GM15510 (cell line): ENCODE results near the gene HS6ST3.

Experiments used
- POLR2A ChIP-seq: IDR thresholded peaks from 3 replicates; pipeline ENCODE4 v1.6.1; 2011; ENCODE audit warnings: borderline replicate concordance; ENCODE audit not compliant: insufficient read length; ENCODE audit errors: extremely low read depth

Gene HS6ST3

GRCh38 chr13:96575423-96576320, 485.8 kb downstream of the HS6ST3 start:
- no peak for TF ChIP-seq POLR2A

GRCh38 chr13:96581741-96582140, 491.8 kb downstream of the HS6ST3 start:
- TF ChIP-seq POLR2A: no peak

- TF ChIP-seq POLR2A: no peak
These were observed 525.3 kb downstream of the HS6ST3 start for GRCh38 chr13:96615252-96615651.

- no peak for TF ChIP-seq POLR2A
These were observed 527.6 kb downstream of the HS6ST3 start for GRCh38 chr13:96617528-96617927.

GRCh38 chr13:96621634-96622183, 531.8 kb downstream of the HS6ST3 start:
- no peak for TF ChIP-seq POLR2A

GRCh38 chr13:96629331-96629730, 539.4 kb downstream of the HS6ST3 start:
- TF ChIP-seq POLR2A: no peak

GRCh38 chr13:96632536-96633320, 542.8 kb downstream of the HS6ST3 start:
- no peak for TF ChIP-seq POLR2A

GRCh38 chr13:96636001-96636709, 546.2 kb downstream of the HS6ST3 start:
- no peak for TF ChIP-seq POLR2A

- no peak for TF ChIP-seq POLR2A
These were observed 547.1 kb downstream of the HS6ST3 start for GRCh38 chr13:96637039-96637438.

GRCh38 chr13:96646101-96646500, 556.2 kb downstream of the HS6ST3 start:
- TF ChIP-seq POLR2A: no peak

GRCh38 chr13:96646515-96647211, 556.8 kb downstream of the HS6ST3 start:
- TF ChIP-seq POLR2A: no peak

- TF ChIP-seq POLR2A: no peak
These were observed 560.5 kb downstream of the HS6ST3 start for GRCh38 chr13:96650301-96650886.

- TF ChIP-seq POLR2A: no peak
These were observed 561.7 kb downstream of the HS6ST3 start for GRCh38 chr13:96651598-96651997.

GRCh38 chr13:96652506-96652905, 562.6 kb downstream of the HS6ST3 start:
- TF ChIP-seq POLR2A: no peak
